Measurements from ENCODE around the gene OR6C74.

OR6C74 gene

GRCh38 chr12:55244309-55244708 lies at the start of gene OR6C74:
Gene OR6C74, plus strand, starts transcription at chr12:55244609. Its CDS starts 2,679 bp downstream, at chr12:55247288.
- Histone ChIP-seq H3K9me3 (ENCODE audit: insufficient read depth, low read length) (no peaks in the 10 kb centered on the region), H3K27me3 (ENCODE audit: insufficient read depth, insufficient read length) (no peaks in the 10 kb centered on the region), H3K4me3 (ENCODE audit: insufficient read length, low read depth) (no peak within 1 kb of the TSS), H3K36me3 (ENCODE audit: insufficient read depth, insufficient read length, low read length) (no peaks in the 10 kb centered on the region), H3K4me1 (ENCODE audit: insufficient read depth, insufficient read length) (no peaks in the 10 kb centered on the region), H3K9ac (ENCODE audit: insufficient read length, low read depth) (no peak within 1 kb of the TSS)
- DNase-seq (ENCODE audit: low read depth, low spot score) = no peak
- TF ChIP-seq YY1 (IDR thresholded peaks at IDR 0.05; ENCODE audit: insufficient read depth, insufficient read length) = no peak
- no peak for TF ChIP-seq SUZ12 (IDR thresholded peaks at IDR 0.05; ENCODE audit: extremely low read depth, insufficient read depth, insufficient read length)
- no peak for TF ChIP-seq ZNF274 (IDR thresholded peaks at IDR 0.05; ENCODE audit: low read depth, low read length)

- no peak for TF ChIP-seq ZNF274 (IDR thresholded peaks at IDR 0.05; ENCODE audit: low read depth, low read length)
- no peak for TF ChIP-seq YY1 (IDR thresholded peaks at IDR 0.05; ENCODE audit: insufficient read depth, insufficient read length)
- Histone ChIP-seq H3K9me3 (ENCODE audit: insufficient read depth, low read length) (no peaks in the 10 kb centered on the region), H3K9ac (ENCODE audit: insufficient read length, low read depth) (no peak within 1 kb of the TSS), H3K4me1 (ENCODE audit: insufficient read depth, insufficient read length) (no peaks in the 10 kb centered on the region), H3K36me3 (ENCODE audit: insufficient read depth, insufficient read length, low read length) (no peaks in the 10 kb centered on the region), H3K27me3 (ENCODE audit: insufficient read depth, insufficient read length) (no peaks in the 10 kb centered on the region), H3K4me3 (ENCODE audit: insufficient read length, low read depth) (no peak within 1 kb of the TSS)
- no peak for DNase-seq (ENCODE audit: low read depth, low spot score)
These were observed 23.7 kb upstream of the OR6C74 start, which contains the start of gene OR10A7 for GRCh38 chr12:55220725-55221124. Gene OR10A7, plus strand, starts transcription at chr12:55221025. Its CDS starts 0 bp downstream, at chr12:55221025.

- Histone ChIP-seq H3K27me3 (ENCODE audit: insufficient read depth, insufficient read length) (no peaks in the 10 kb centered on the region), H3K4me1 (ENCODE audit: insufficient read depth, insufficient read length) (no peaks in the 10 kb centered on the region), H3K9me3 (ENCODE audit: insufficient read depth, low read length) (no peaks in the 10 kb centered on the region), H3K36me3 (ENCODE audit: insufficient read depth, insufficient read length, low read length) (no peaks in the 10 kb centered on the region), H3K9ac (ENCODE audit: insufficient read length, low read depth) (no peak overlapping the region), H3K4me3 (ENCODE audit: insufficient read length, low read depth) (no peak overlapping the region)
- TF ChIP-seq YY1 (IDR thresholded peaks at IDR 0.05; ENCODE audit: insufficient read depth, insufficient read length) (no peak), ZNF274 (IDR thresholded peaks at IDR 0.05; ENCODE audit: low read depth, low read length) (no peak), SUZ12 (IDR thresholded peaks at IDR 0.05; ENCODE audit: extremely low read depth, insufficient read depth, insufficient read length) (no peak)
- no peak for DNase-seq (ENCODE audit: low read depth, low spot score)
These were observed 17.9 kb upstream of the OR6C74 start for GRCh38 chr12:55226523-55226922.

- Histone ChIP-seq H3K9ac (ENCODE audit: insufficient read length, low read depth) (no peak overlapping the region), H3K4me3 (ENCODE audit: insufficient read length, low read depth) (no peak overlapping the region), H3K4me1 (ENCODE audit: insufficient read depth, insufficient read length) (no peaks in the 10 kb centered on the region), H3K36me3 (ENCODE audit: insufficient read depth, insufficient read length, low read length) (no peaks in the 10 kb centered on the region), H3K9me3 (ENCODE audit: insufficient read depth, low read length) (no peaks in the 10 kb centered on the region), H3K27me3 (ENCODE audit: insufficient read depth, insufficient read length) (no peaks in the 10 kb centered on the region)
- no peak for TF ChIP-seq SUZ12 (IDR thresholded peaks at IDR 0.05; ENCODE audit: extremely low read depth, insufficient read depth, insufficient read length)
- TF ChIP-seq ZNF274 (IDR thresholded peaks at IDR 0.05; ENCODE audit: low read depth, low read length) = no peak
- DNase-seq (ENCODE audit: low read depth, low spot score) = no peak
These were observed 16.8 kb upstream of the OR6C74 start for GRCh38 chr12:55227643-55228042.

- H3K9ac ChIP-seq (ENCODE audit: insufficient read length, low read depth) = no peak overlapping the region
- H3K4me3 ChIP-seq (ENCODE audit: insufficient read length, low read depth) = no peak overlapping the region
- no peaks in the 10 kb centered on the region for H3K36me3 ChIP-seq (ENCODE audit: insufficient read depth, insufficient read length, low read length)
- H3K9me3 ChIP-seq (ENCODE audit: insufficient read depth, low read length) = no peaks in the 10 kb centered on the region
- DNase-seq (ENCODE audit: low read depth, low spot score) = no peak
- no peaks in the 10 kb centered on the region for H3K27me3 ChIP-seq (ENCODE audit: insufficient read depth, insufficient read length)
- H3K4me1 ChIP-seq (ENCODE audit: insufficient read depth, insufficient read length) = no peaks in the 10 kb centered on the region
- TF ChIP-seq YY1 (IDR thresholded peaks at IDR 0.05; ENCODE audit: insufficient read depth, insufficient read length) = no peak
- TF ChIP-seq ZNF274 (IDR thresholded peaks at IDR 0.05; ENCODE audit: low read depth, low read length) = no peak
- TF ChIP-seq SUZ12 (IDR thresholded peaks at IDR 0.05; ENCODE audit: extremely low read depth, insufficient read depth, insufficient read length) = no peak
These were observed 1.8 kb downstream of the OR6C74 start for GRCh38 chr12:55246159-55246558.

DNA sequence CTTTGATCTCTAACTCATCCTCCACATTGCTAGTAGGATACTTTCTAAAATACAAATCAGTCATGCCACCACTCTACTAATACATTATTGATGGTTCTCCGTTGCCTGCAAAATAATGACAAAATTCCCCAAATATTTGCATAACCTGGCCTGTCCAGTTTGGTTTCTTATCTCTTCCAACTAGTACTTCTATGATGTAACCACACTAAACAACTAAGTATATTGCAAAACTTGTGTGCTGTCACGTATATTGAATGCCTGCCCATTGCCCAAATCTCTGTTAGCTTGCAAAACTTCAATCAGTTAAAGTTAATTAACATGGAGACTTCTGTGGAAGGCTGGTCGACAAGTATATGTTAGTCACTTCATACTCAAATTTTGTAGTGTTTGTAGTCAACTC lies 6.5 kb downstream of the OR6C74 start:
- no peak overlapping the region for H3K4me3 ChIP-seq (ENCODE audit: insufficient read length, low read depth)
- no peak for DNase-seq (ENCODE audit: low read depth, low spot score)
- H3K4me1 ChIP-seq (ENCODE audit: insufficient read depth, insufficient read length) = no peaks in the 10 kb centered on the region
- H3K36me3 ChIP-seq (ENCODE audit: insufficient read depth, insufficient read length, low read length) = no peaks in the 10 kb centered on the region
- TF ChIP-seq SUZ12 (IDR thresholded peaks at IDR 0.05; ENCODE audit: extremely low read depth, insufficient read depth, insufficient read length) (no peak), ZNF274 (IDR thresholded peaks at IDR 0.05; ENCODE audit: low read depth, low read length) (no peak), YY1 (IDR thresholded peaks at IDR 0.05; ENCODE audit: insufficient read depth, insufficient read length) (no peak)
- no peaks in the 10 kb centered on the region for H3K27me3 ChIP-seq (ENCODE audit: insufficient read depth, insufficient read length)
- no peaks in the 10 kb centered on the region for H3K9me3 ChIP-seq (ENCODE audit: insufficient read depth, low read length)
- no peak overlapping the region for H3K9ac ChIP-seq (ENCODE audit: insufficient read length, low read depth)

- Histone ChIP-seq H3K9ac (ENCODE audit: insufficient read length, low read depth) (no peak overlapping the region), H3K4me3 (ENCODE audit: insufficient read length, low read depth) (no peak overlapping the region), H3K36me3 (ENCODE audit: insufficient read depth, insufficient read length, low read length) (no peaks in the 10 kb centered on the region), H3K9me3 (ENCODE audit: insufficient read depth, low read length) (no peaks in the 10 kb centered on the region), H3K4me1 (ENCODE audit: insufficient read depth, insufficient read length) (no peaks in the 10 kb centered on the region), H3K27me3 (ENCODE audit: insufficient read depth, insufficient read length) (no peaks in the 10 kb centered on the region)
- no peak for DNase-seq (ENCODE audit: low read depth, low spot score)
- TF ChIP-seq SUZ12 (IDR thresholded peaks at IDR 0.05; ENCODE audit: extremely low read depth, insufficient read depth, insufficient read length) (no peak), ZNF274 (IDR thresholded peaks at IDR 0.05; ENCODE audit: low read depth, low read length) (no peak), YY1 (IDR thresholded peaks at IDR 0.05; ENCODE audit: insufficient read depth, insufficient read length) (no peak)
These were observed 8.9 kb downstream of the OR6C74 start for GRCh38 chr12:55253281-55253680.

DNA sequence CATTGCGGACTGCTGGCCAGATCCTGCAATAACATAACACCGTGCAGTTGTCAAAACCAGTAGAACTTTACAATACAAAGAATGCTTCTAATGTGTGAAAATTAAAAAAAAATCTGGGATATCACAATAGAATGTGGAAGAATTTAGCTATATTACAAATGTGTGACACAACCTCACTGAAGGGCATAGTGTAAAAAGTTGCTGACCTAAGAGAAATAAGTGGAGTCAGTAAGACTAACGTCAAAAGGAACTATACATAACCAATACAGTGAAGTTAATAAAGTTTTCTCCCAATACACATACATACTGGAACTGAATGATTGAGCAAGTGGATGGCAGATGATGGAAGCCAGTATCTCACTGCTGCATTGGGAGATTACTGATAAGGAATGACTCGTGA lies 12.4 kb downstream of the OR6C74 start:
- no peak overlapping the region for H3K9ac ChIP-seq (ENCODE audit: insufficient read length, low read depth)
- TF ChIP-seq YY1 (IDR thresholded peaks at IDR 0.05; ENCODE audit: insufficient read depth, insufficient read length) (no peak), SUZ12 (IDR thresholded peaks at IDR 0.05; ENCODE audit: extremely low read depth, insufficient read depth, insufficient read length) (no peak), ZNF274 (IDR thresholded peaks at IDR 0.05; ENCODE audit: low read depth, low read length) (no peak)
- no peaks in the 10 kb centered on the region for H3K27me3 ChIP-seq (ENCODE audit: insufficient read depth, insufficient read length)
- DNase-seq (ENCODE audit: low read depth, low spot score) = no peak
- H3K4me3 ChIP-seq (ENCODE audit: insufficient read length, low read depth) = no peak overlapping the region
- no peaks in the 10 kb centered on the region for H3K9me3 ChIP-seq (ENCODE audit: insufficient read depth, low read length)
- no peaks in the 10 kb centered on the region for H3K36me3 ChIP-seq (ENCODE audit: insufficient read depth, insufficient read length, low read length)
- no peaks in the 10 kb centered on the region for H3K4me1 ChIP-seq (ENCODE audit: insufficient read depth, insufficient read length)

Measured in NT2/D1 (cell line).